Right cardiac atrium (tissue), 5 donors: ENCODE measurements around the gene BTBD2. TPM values are rescaled to one million over a fixed set of nuclear protein-coding genes. Genes with fewer than 3 reads are reported as not detected.

Experiments used
- ATAC-seq, 2 donors: fragments of 200-7000 bp; cut with Tn5 transposase; one replicate each; pipeline versions ENCODE4 v1.8.0 to v1.9.1; 2020; ENCODE audit warnings: moderate library complexity in 2 of 2, mild to moderate bottlenecking in 1 of 2
- DNase-seq, 3 donors: peaks; one replicate each; pipeline ENCODE4 v3.0.0-alpha.2; 2020
- H3K27ac ChIP-seq: one replicate; pipeline ENCODE4 v1.5.1; 2013; ENCODE audit warnings: mild to moderate bottlenecking, low read length, control low read depth, moderate library complexity
- H3K27me3 ChIP-seq: one replicate; pipeline ENCODE4 v1.6.1; 2013; ENCODE audit not compliant: control insufficient read depth, insufficient read depth
- H3K4me1 ChIP-seq: one replicate; pipeline ENCODE4 v1.6.1; 2013; ENCODE audit warnings: low read length; ENCODE audit not compliant: control insufficient read depth, insufficient read depth
- H3K4me3 ChIP-seq: one replicate; pipeline ENCODE4 v1.5.1; 2013; ENCODE audit warnings: low read length, control low read depth
- H3K9me3 ChIP-seq: one replicate; pipeline ENCODE4 v1.6.1; 2013; ENCODE audit warnings: low read length; ENCODE audit not compliant: control insufficient read depth
- WGBS: extraction: QIAGEN DNeasy Blood & Tissue Kit; methylation state at CpG from one replicate; pipeline ENCODE4 v1.1.7; 2013; 5-methylcytosine and 5-hydroxymethylcytosine counted together
- intact Hi-C, 4 donors: fragments of 100-400 bp; cut with DNase I; formaldehyde crosslinking; loops; one replicate each; pipeline versions ENCODE4 v1.11.0 to v1.14.0; 2022 to 2023
- polyA plus RNA-seq: library from polyadenylated mRNA; stranded (reverse); fragments of 200-250 nt; gene quantifications from one replicate; pipeline ENCODE4 v1.2.3, GENCODE V29; 2013
- total RNA-seq, 4 donors: library from RNA; stranded (reverse); fragmentation: NEBNext Ultra II Directional; extraction: Animal tissue kit (Norgen Biotek cat#: 25700); gene quantifications; one replicate each; pipeline ENCODE4 v1.2.1, GENCODE V29; 2021
- donor health status: healthy with polysubstance abuse.
- donor health status: DM: no; HTN: yes; CAD: no.
- donor health status: DM: no; HTN: no; CAD: no.
- donor health status: DM: no; HTN: yes; CAD: no; lungs with severe emphysema.
- donor health status: DM: yes; HTN: yes; CAD: no.

BTBD2 gene
- total and polyA plus RNA-seq, 5 donors: 39.3 to 68.4 (median 61.5) TPM

DNA sequence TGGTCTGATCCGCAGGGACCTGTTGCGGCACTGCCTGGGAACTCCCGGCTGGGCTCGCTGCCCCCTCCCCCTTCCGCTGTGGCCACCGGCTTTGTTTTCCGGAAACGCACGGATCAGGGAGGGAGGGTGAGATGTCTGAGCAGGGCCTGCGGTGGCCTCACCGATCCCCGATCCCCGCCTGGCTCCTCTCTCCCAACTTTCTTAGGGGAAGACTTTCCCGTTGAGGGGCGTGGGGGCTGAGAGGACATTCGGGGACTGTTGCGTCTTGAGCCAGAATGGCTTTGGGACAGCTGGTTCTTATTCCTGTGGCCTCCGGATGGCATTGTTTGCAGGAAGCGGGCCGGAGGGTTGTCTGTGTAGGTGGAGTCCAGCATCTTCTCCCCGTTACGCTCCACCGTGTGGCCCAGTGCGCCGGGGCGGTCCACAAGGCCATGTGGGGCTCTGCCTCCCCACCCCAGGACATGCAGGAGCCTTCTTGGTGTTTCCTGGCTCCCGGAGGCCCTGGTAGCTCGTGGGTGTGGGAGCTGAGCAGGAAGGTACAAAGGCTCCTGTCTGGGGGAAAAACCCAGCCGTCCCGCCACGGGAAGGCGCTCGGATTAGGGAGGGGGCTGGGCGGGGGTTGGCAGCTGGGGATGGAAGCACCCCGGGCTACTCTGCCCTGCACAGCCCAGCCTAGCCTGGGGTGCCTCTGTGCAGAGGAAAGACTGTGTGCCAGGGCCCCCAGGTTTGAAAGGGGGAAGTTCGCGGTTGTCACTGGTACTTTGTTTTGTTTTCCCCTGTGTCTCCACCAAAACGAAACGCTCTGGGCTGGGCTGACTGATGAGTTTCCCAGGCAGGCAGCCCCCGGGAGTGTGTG, 73.2 kb downstream of the BTBD2 start:
- Histone ChIP-seq H3K9me3 (no peaks in the 10 kb centered on the region), H3K27ac (peak overlapping the region; percentile 42), H3K27me3 (no peaks in the 10 kb centered on the region), H3K4me1 (peaks cover 8% of the 10 kb centered on the region), H3K4me3 (peak overlapping the region; percentile 92)
- intact Hi-C loops: no loop called here
- 3% methylated on average over 40 of the region's 40 CpGs for WGBS
- ATAC-seq: peak; percentile 28 to 41
- DNase-seq: peak; percentile 76 to 85 (median 84)

DNA sequence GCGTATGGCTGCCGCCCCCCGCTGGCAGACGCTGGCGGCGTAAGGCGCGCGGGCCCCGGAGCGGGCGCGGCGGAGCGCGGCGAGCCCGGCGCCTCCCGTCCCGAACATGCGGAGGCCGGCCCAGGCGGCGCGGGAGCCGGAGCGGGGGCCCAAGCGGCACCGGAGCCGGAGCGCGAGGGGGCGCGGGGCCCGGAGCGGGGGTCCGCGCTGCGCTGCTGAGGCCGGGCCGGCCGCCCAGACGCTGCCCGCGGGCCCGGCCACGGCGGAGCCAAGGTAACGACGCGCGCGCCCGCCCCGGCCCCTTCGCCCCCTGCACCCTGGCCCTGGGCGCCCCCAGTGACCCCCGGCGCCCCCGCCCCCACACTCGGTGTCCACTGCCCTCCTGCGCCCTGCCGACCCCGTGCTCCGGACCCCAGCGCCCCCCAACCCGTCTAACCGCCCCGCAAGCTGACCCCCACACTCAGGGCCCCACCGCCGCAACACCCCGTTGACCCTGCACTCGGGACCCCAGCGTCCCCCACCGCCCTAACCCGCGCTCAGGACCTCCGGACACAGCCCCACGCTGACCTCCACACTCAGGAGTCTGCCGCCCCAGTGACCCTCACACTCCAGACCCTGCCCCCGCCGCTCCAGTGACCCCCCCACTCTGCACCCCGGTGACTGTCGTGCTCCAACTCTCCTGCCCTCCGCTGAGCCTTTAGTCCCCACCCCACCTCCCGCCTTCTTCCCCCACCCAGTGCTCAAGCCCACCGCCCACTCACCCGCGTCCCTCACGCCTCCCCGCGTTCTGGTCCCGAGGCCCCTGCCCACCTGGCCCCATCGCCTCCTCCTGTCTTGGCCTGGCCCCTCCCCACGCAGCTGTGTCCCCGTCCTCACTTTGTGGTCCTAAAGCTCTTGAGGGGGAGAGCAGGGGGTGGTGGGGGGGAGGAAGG, 74.1 kb downstream of the BTBD2 start, which contains the start of gene CSNK1G2:
CSNK1G2 (plus strand) TSS at position 27 of the 932 bp plus-strand sequence. CDS start 28,601 bp downstream, outside the sequence.
- intact Hi-C loops: no loop called here
- no peaks in the 10 kb centered on the region for H3K27me3 ChIP-seq
- H3K4me1 ChIP-seq: peaks cover 8% of the 10 kb centered on the region
- WGBS: under 1% methylated on average over 96 of the region's 97 CpGs
- peak within 1 kb of the TSS; percentile 92 for H3K4me3 ChIP-seq
- H3K27ac ChIP-seq: peak within 1 kb of the TSS; percentile 98
- no peaks in the 10 kb centered on the region for H3K9me3 ChIP-seq
- DNase-seq (peak; percentile 47 to 80 (median 75)), ATAC-seq (peak in 1 of 2 donors; percentile 1)

DNA sequence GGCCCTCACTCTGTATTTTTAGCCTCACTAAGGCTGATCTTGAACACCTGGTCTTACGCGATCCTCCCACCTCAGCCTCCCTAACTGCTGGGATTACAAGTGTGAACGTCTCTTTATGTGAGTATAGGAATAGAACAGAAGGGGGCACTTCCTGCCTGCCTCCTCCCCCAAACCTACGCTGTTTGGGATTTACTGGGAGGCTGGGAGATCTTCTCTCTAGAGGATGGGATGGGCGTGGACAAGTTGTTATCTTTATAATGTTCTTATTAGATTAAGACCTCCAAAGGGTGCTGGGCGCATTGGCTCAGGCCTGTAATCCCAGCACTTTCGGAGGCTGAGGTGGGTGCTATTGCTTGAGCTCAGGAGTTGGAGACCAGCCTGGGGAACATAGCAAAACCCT, 77.4 kb downstream of the BTBD2 start:
- intact Hi-C loops: no loop called here
- peaks cover 12% of the 10 kb centered on the region for H3K4me1 ChIP-seq
- H3K27ac ChIP-seq: no peak overlapping the region
- H3K9me3 ChIP-seq: no peaks in the 10 kb centered on the region
- ATAC-seq (no peak), DNase-seq (no peak)
- H3K4me3 ChIP-seq: no peak overlapping the region
- H3K27me3 ChIP-seq: no peaks in the 10 kb centered on the region
- 79% methylated on average over 7 of the region's 7 CpGs for WGBS

DNA sequence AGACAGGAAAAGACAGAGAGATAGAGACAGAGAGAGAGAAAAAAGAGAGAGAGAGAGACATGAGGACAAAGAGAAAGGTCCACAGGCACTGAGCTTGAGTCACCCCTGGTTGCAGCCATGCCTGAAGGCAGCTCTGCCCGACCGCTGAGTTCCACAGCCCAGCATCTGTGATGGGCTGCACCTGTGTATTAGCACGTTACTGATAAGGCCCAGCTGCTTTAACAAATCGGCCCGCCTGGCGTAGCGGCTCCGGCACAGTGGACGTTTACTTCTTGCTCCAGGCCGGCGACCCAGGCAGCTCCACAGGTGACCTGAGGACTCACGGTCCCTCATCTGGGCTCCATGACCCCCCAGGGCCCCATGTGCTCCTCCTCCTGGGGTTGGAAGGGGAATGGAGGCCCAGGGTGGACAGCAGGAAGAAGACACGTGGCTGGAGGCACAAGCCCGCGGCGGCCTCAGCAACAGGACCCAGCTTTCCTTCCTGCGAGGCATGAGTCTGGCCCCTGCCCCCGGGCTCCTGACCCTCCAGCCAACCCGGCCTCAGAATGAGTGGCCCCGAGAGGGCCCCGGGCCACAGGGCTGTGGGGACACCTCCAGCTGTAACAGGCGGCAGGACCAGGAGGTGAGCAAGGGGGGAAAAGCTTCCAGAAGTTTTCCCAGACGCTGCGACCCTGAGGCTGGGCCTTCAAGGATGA, 78.5 kb downstream of the BTBD2 start:
- H3K27ac ChIP-seq: no peak overlapping the region
- H3K4me3 ChIP-seq: no peak overlapping the region
- ATAC-seq: no peak
- DNase-seq: peak in 1 of 3 donors; percentile 16
- intact Hi-C loops: no loop called here
- 88% methylated on average over 24 of the region's 24 CpGs for WGBS
- no peaks in the 10 kb centered on the region for H3K27me3 ChIP-seq
- peaks cover 9% of the 10 kb centered on the region for H3K4me1 ChIP-seq
- no peaks in the 10 kb centered on the region for H3K9me3 ChIP-seq

DNA sequence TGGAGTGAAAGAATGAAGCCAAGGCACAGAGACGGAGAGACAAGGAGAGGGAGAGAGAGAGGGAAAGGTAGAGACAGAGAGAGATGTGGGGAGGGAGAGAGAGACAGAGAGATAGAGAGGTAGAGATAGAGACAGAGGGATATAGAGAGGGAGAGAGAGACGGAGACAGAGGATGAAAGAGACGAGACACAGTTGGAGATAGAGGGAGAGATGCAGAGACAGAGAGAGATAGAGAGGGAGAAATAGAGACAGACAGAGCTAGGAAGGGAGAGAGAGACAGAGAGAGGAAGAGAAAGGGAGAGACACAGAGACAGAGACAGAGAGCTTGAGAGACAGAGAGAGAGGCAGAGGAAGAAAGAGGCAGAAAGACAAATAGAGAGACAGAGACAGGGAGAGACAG, 79.1 kb downstream of the BTBD2 start:
- Histone ChIP-seq H3K27me3 (no peaks in the 10 kb centered on the region), H3K4me3 (no peak overlapping the region), H3K27ac (no peak overlapping the region), H3K9me3 (no peaks in the 10 kb centered on the region), H3K4me1 (peaks cover 9% of the 10 kb centered on the region)
- DNase-seq (no peak), ATAC-seq (no peak)
- 74% methylated on average over 3 of the region's 3 CpGs for WGBS
- intact Hi-C loops: no loop called here

DNA sequence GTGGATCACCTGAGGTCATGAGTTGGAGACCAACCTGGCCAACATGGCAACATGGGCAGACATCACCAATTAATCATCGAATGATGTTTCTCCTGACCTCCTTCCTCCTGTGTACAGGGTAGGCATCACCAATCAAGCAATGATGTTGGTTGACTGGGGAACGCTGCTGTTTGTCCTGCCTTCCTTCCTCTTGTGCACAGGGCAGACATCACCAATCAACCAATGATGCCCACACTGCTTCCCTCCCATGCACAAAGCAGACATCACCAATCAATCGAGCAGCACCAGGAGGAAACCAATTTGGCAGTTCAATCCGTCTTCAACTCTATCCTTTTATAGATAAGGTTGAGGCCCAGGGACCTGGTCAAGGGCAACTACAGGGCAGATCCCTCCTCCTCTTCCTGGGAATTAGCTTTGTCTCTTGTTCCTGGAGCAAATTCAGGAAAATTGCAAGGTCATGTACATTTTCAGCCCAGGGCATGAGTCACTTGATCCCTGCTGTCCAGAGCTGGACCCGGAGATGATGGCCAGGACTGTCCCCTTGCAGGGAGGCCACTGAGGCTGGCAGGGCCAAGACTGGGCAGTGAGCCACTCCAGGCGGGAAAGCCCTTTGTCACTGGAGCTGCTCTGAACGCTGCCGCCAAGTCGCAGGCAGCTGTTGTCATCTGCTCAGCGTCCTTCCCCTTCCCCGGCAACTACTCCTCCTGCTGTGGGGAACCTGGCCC, 79.9 kb downstream of the BTBD2 start:
- WGBS: 38% methylated on average over 11 of the region's 11 CpGs
- no peak overlapping the region for H3K27ac ChIP-seq

More for the DNA sequence above, 79.9 kb downstream of the BTBD2 start:
- peak in 1 of 2 donors; percentile 22 for ATAC-seq
- Histone ChIP-seq H3K4me3 (no peak overlapping the region), H3K4me1 (peaks cover 9% of the 10 kb centered on the region), H3K27me3 (no peaks in the 10 kb centered on the region), H3K9me3 (no peaks in the 10 kb centered on the region)
- intact Hi-C loops: no loop called here
- DNase-seq: peak; percentile 70 to 81 (median 74)

Other genes starting within 250 kb of the BTBD2 start
- gene ATP8B3, start 203.4 kb downstream of the BTBD2 start, total RNA-seq: 1 to 10 TPM in 3 of 4 donors, under 1 TPM in 1; 0.53 to 1.9 (median 1.5) TPM
- 0.97 TPM for gene ATP8B3, start 203.4 kb downstream of the BTBD2 start, polyA plus RNA-seq
- gene REXO1, start 167.2 kb downstream of the BTBD2 start, total RNA-seq: 10 to 100 TPM; 12.8 to 22.1 (median 17.4) TPM
- gene REXO1, start 167.2 kb downstream of the BTBD2 start, polyA plus RNA-seq: 15.3 TPM
- 10 to 100 TPM in 1 of 4 donors, 1 to 10 TPM in 3; 6.4 to 11.1 (median 7.3) TPM for gene KLF16, start 152.1 kb downstream of the BTBD2 start, total RNA-seq
- gene KLF16, start 152.1 kb downstream of the BTBD2 start, polyA plus RNA-seq: 4.5 TPM
- gene ABHD17A, start 130.2 kb downstream of the BTBD2 start, total RNA-seq: 10 to 100 TPM; 64.4 to 71.3 (median 68.3) TPM
- gene ABHD17A, start 130.2 kb downstream of the BTBD2 start, polyA plus RNA-seq: 96.0 TPM
- gene ADAT3, start 110.3 kb downstream of the BTBD2 start, total RNA-seq: 1 to 10 TPM; 1.2 to 2.7 (median 2.0) TPM
- 1.8 TPM for gene ADAT3, start 110.3 kb downstream of the BTBD2 start, polyA plus RNA-seq
- gene SCAMP4, start 110.3 kb downstream of the BTBD2 start, total RNA-seq: 10 to 100 TPM; 18.4 to 19.9 (median 18.9) TPM
- 16.1 TPM for gene SCAMP4, start 110.3 kb downstream of the BTBD2 start, polyA plus RNA-seq
- 10 to 100 TPM; 25.6 to 32.2 (median 29.0) TPM for gene CSNK1G2, start 74.5 kb downstream of the BTBD2 start, total RNA-seq
- 30.2 TPM for gene CSNK1G2, start 74.5 kb downstream of the BTBD2 start, polyA plus RNA-seq
- 100 to 1,000 TPM in 3 of 4 donors, 10 to 100 TPM in 1; 96.9 to 151 (median 122) TPM for gene MKNK2, start 35.5 kb upstream of the BTBD2 start, total RNA-seq
- gene MKNK2, start 35.5 kb upstream of the BTBD2 start, polyA plus RNA-seq: 75.9 TPM
- 10 to 100 TPM; 20.9 to 27.0 (median 21.8) TPM for gene MOB3A, start 80.6 kb upstream of the BTBD2 start, total RNA-seq
- gene MOB3A, start 80.6 kb upstream of the BTBD2 start, polyA plus RNA-seq: 9.5 TPM
- gene IZUMO4, start 81.2 kb upstream of the BTBD2 start, total RNA-seq: 1 to 10 TPM; 1.1 to 3.3 (median 2.3) TPM
- gene IZUMO4, start 81.2 kb upstream of the BTBD2 start, polyA plus RNA-seq: 2.7 TPM
- 100 to 1,000 TPM in 2 of 4 donors, 10 to 100 TPM in 2; 82.7 to 145 (median 92.9) TPM for gene AP3D1, start 135.9 kb upstream of the BTBD2 start, total RNA-seq
- 87.3 TPM for gene AP3D1, start 135.9 kb upstream of the BTBD2 start, polyA plus RNA-seq
- gene DOT1L, start 148.2 kb upstream of the BTBD2 start, total RNA-seq: 10 to 100 TPM; 12.3 to 17.1 (median 13.4) TPM
- 6.0 TPM for gene DOT1L, start 148.2 kb upstream of the BTBD2 start, polyA plus RNA-seq
- gene PLEKHJ1, start 220.6 kb upstream of the BTBD2 start, total RNA-seq: 10 to 100 TPM; 39.9 to 51.8 (median 45.8) TPM
- 65.2 TPM for gene PLEKHJ1, start 220.6 kb upstream of the BTBD2 start, polyA plus RNA-seq
- 10 to 100 TPM; 30.0 to 34.9 (median 33.1) TPM for gene SF3A2, start 221.1 kb upstream of the BTBD2 start, total RNA-seq
- 26.4 TPM for gene SF3A2, start 221.1 kb upstream of the BTBD2 start, polyA plus RNA-seq
- gene AMH, start 233.6 kb upstream of the BTBD2 start, total RNA-seq: 1 to 10 TPM in 2 of 4 donors, under 1 TPM in 2; 0.31 to 1.6 (median 1.1) TPM
- gene AMH, start 233.6 kb upstream of the BTBD2 start, polyA plus RNA-seq: 0.36 TPM
- not detected for gene JSRP1, start 240.7 kb upstream of the BTBD2 start, total RNA-seq
- gene JSRP1, start 240.7 kb upstream of the BTBD2 start, polyA plus RNA-seq: 0.75 TPM